ENCODE data around the gene THAP12. TPM values are rescaled to one million over a fixed set of nuclear protein-coding genes. Genes with fewer than 3 reads are reported as not detected.

The THAP12 gene
- total RNA-seq, 4 donors from 2014 or later, result 13.3 to 35.2 (median 22.9) TPM

GRCh38 chr11:76355172-76355571, 25.8 kb downstream of the THAP12 start:
- no peak overlapping the region for H3K27ac ChIP-seq
- DNase-seq, result no peak
- in situ Hi-C loops (cut with MboI; ENCODE audit: low pct_ligation_motif_present in 1 of 4, low pct_unique_long_range_greater_than_20kb in 1 of 4, low sequenced_read_pairs in 3 of 4) (no loop called here), intact Hi-C loops (cut with DNase I; ENCODE audit: low total_unique reads) (no loop called here)
- H3K4me1 ChIP-seq, result no peaks in the 10 kb centered on the region
- no peak for TF ChIP-seq POLR2A (IDR thresholded peaks at IDR 0.05)
- TF ChIP-seq CTCF (IDR thresholded peaks at IDR 0.05), result no peak
- TF ChIP-seq EP300 (IDR thresholded peaks at IDR 0.05; ENCODE audit: low read depth), result no peak
- 95 to 100% methylated on average over 1 of the region's 1 CpG for WGBS, 2 donors (ENCODE audit: low coverage in 1 of 2)
- H3K27me3 ChIP-seq, result no peaks in the 10 kb centered on the region
- peaks cover 0 to 41% (median 8%) of the 10 kb centered on the region in 4 donors for H3K36me3 ChIP-seq
- no peak overlapping the region for H3K4me3 ChIP-seq
- peaks cover 7 to 12% of the 10 kb centered on the region in 2 donors for H3K9me3 ChIP-seq

- DNase-seq, result no peak
- H3K4me3 ChIP-seq, result no peak overlapping the region
- in situ Hi-C loops (cut with MboI; ENCODE audit: low pct_ligation_motif_present in 1 of 4, low pct_unique_long_range_greater_than_20kb in 1 of 4, low sequenced_read_pairs in 3 of 4), result no loop called here
- 91 to 92% methylated on average over 3 of the region's 3 CpGs for WGBS, 2 donors (ENCODE audit: low coverage in 1 of 2)
- H3K27me3 ChIP-seq, result no peaks in the 10 kb centered on the region
- H3K9me3 ChIP-seq, result no peaks in the 10 kb centered on the region
- H3K4me1 ChIP-seq, result peaks cover 0 to 8% (median 2%) of the 10 kb centered on the region in 4 donors
- peaks cover 0 to 9% (median 4%) of the 10 kb centered on the region in 4 donors for H3K36me3 ChIP-seq
- no peak overlapping the region for H3K27ac ChIP-seq
- intact Hi-C loops (cut with DNase I; ENCODE audit: low total_unique reads), result no loop called here
- TF ChIP-seq EP300 (IDR thresholded peaks at IDR 0.05; ENCODE audit: low read depth) (no peak), POLR2A (IDR thresholded peaks at IDR 0.05) (no peak), POLR2AphosphoS5 (IDR thresholded peaks at IDR 0.05) (no peak), CTCF (IDR thresholded peaks at IDR 0.05) (no peak)
Observed at GRCh38 chr11:76348348-76348747, 32.6 kb downstream of the THAP12 start.

GRCh38 chr11:76347466-76347865, 33.5 kb downstream of the THAP12 start:
- no peak for DNase-seq
- peaks cover 0 to under 1% (median 0%) of the 10 kb centered on the region in 4 donors for H3K36me3 ChIP-seq
- in situ Hi-C loops (cut with MboI; ENCODE audit: low pct_ligation_motif_present in 1 of 4, low pct_unique_long_range_greater_than_20kb in 1 of 4, low sequenced_read_pairs in 3 of 4) (no loop called here), intact Hi-C loops (cut with DNase I; ENCODE audit: low total_unique reads) (no loop called here)
- TF ChIP-seq POLR2AphosphoS5 (IDR thresholded peaks at IDR 0.05) (no peak), CTCF (IDR thresholded peaks at IDR 0.05) (no peak), EP300 (IDR thresholded peaks at IDR 0.05; ENCODE audit: low read depth) (no peak), POLR2A (IDR thresholded peaks at IDR 0.05) (no peak)
- H3K4me3 ChIP-seq, result no peak overlapping the region
- no peak overlapping the region for H3K27ac ChIP-seq
- H3K4me1 ChIP-seq, result peaks cover 0 to 8% (median 2%) of the 10 kb centered on the region in 4 donors
- H3K27me3 ChIP-seq, result no peaks in the 10 kb centered on the region
- H3K9me3 ChIP-seq, result no peaks in the 10 kb centered on the region
- WGBS, 2 donors (ENCODE audit: low coverage in 1 of 2), result 37 to 46% methylated on average over 2 of the region's 2 CpGs

- Histone ChIP-seq H3K36me3 (no peaks in the 10 kb centered on the region), H3K9me3 (peaks cover 8% of the 10 kb centered on the region in 2 donors), H3K27ac (peak overlapping the region in 3 of 4 donors; percentile 19 to 43 (median 41)), H3K4me3 (no peak overlapping the region), H3K27me3 (no peaks in the 10 kb centered on the region), H3K4me1 (peaks cover 0 to 11% (median 0%) of the 10 kb centered on the region in 4 donors)
- in situ Hi-C loops (cut with MboI; ENCODE audit: low pct_ligation_motif_present in 1 of 4, low pct_unique_long_range_greater_than_20kb in 1 of 4, low sequenced_read_pairs in 3 of 4), result no loop called here
- peak; percentile 25 for DNase-seq
- intact Hi-C loops (cut with DNase I; ENCODE audit: low total_unique reads), result no loop called here
- WGBS, 2 donors (ENCODE audit: low coverage in 1 of 2), result 39% methylated on average over 6 of the region's 6 CpGs; no CpG with 5 or more reads in 1 of the 2 donors
- TF ChIP-seq EP300 (IDR thresholded peaks at IDR 0.05; ENCODE audit: low read depth), result no peak
- peak in 1 of 3 donors; percentile 10 for TF ChIP-seq POLR2AphosphoS5 (IDR thresholded peaks at IDR 0.05)
- no peak for TF ChIP-seq CTCF (IDR thresholded peaks at IDR 0.05)
Observed at GRCh38 chr11:76339221-76339620, 41.7 kb downstream of the THAP12 start.
